GM12878 (cell line): ENCODE results near the gene GTSE1. TPM values are rescaled to one million over a fixed set of nuclear protein-coding genes. Genes with fewer than 3 reads are reported as not detected.

Experiments
- ATAC-seq: fragments of 200-7000 bp; cut with Tn5 transposase; 3 replicates; pipeline ENCODE4 v1.9.1; 2020; ENCODE audit warnings: mild to moderate bottlenecking, moderate library complexity
- BruUV-seq: library from RNA; stranded (reverse); fragments of 400-500 nt; replicated peaks from 2 replicates; lab custom pipeline; 2021; lab: Mats Ljungman, UMichigan
- CTCF ChIA-PET: fragments of 300-600 bp; sonication (Branson Sonifier 250); formaldehyde crosslinking; extraction: SDS; loops from one replicate; lab custom pipeline; 2021; ENCODE audit warnings: inconsistent platforms; lab: Yijun Ruan, JAX
- POLR2A ChIA-PET: fragments of 350-600 bp; formaldehyde crosslinking; extraction: SDS; loops from one replicate; lab custom pipeline; 2021; ENCODE audit warnings: inconsistent platforms; lab: Charles Lee
- RAD21 ChIA-PET: fragments of 300-600 bp; sonication (Branson Sonifier 250); formaldehyde crosslinking; loops from one replicate; lab custom pipeline; 2023; ENCODE audit warnings: antibody characterized with exemption; ENCODE audit not compliant: unreplicated experiment; lab: Charles Lee
- SMC1A ChIA-PET: fragments of 300-600 bp; sonication (Branson Sonifier 250); formaldehyde crosslinking; loops from one replicate; lab custom pipeline; 2023; ENCODE audit not compliant: unreplicated experiment, uncharacterized antibody; lab: Charles Lee
- DNase-seq: peaks from one replicate; pipeline ENCODE4 v3.0.0-alpha.2; 2011; ENCODE audit warnings: low read depth, low spot score
- FAIRE-seq: peaks from 3 replicates; lab custom pipeline; 2011; peaks lifted over from hg19 to GRCh38; lab: Jason Lieb, UNC
- H2AFZ ChIP-seq: 2 replicates; pipeline ENCODE4 v1.6.0; 2011; ENCODE audit warnings: low read depth, low read length, control low read depth; ENCODE audit not compliant: control insufficient read depth
- H3K27ac ChIP-seq: 2 replicates; pipeline ENCODE4 v1.5.1; 2011; ENCODE audit warnings: control low read depth; ENCODE audit not compliant: control insufficient read depth, insufficient read depth
- H3K27me3 ChIP-seq, 2 experiments: replicated peaks in 1 of 2; 2 replicates each; pipeline versions ENCODE4 v1.6.0 to v1.6.1; 2011; ENCODE audit warnings: low read length in 1 of 2; ENCODE audit not compliant: control insufficient read depth in 2 of 2, insufficient read depth in 2 of 2
- H3K36me3 ChIP-seq, 2 experiments: 2 replicates each; pipeline ENCODE4 v1.5.1; 2011; ENCODE audit warnings: low read length in 1 of 2; ENCODE audit not compliant: control insufficient read depth in 2 of 2, insufficient read depth in 2 of 2
- H3K4me1 ChIP-seq: 2 replicates; pipeline ENCODE4 v1.6.1; 2011; ENCODE audit warnings: mild to moderate bottlenecking, low read length, moderate library complexity, mixed read lengths; ENCODE audit not compliant: control insufficient read depth, insufficient read depth
- H3K4me2 ChIP-seq: 2 replicates; pipeline ENCODE4 v1.6.0; 2011; ENCODE audit warnings: control low read depth; ENCODE audit not compliant: control insufficient read depth, insufficient read depth
- H3K4me3 ChIP-seq: fragments of 200-600 bp; sonication (generic); 2 replicates; pipeline ENCODE4 v1.5.1; 2016
- H3K79me2 ChIP-seq: 2 replicates; pipeline ENCODE4 v1.6.0; 2011; ENCODE audit warnings: low read length; ENCODE audit not compliant: control insufficient read depth, insufficient read depth
- H3K9ac ChIP-seq: 2 replicates; pipeline ENCODE4 v1.8.0; 2011; ENCODE audit warnings: low read length, control low read depth, mixed read lengths; ENCODE audit not compliant: control insufficient read depth, insufficient read depth
- H3K9me3 ChIP-seq: replicated peaks from 3 replicates; pipeline ENCODE4 v1.5.1; 2011; ENCODE audit warnings: mild to moderate bottlenecking, low read length; ENCODE audit not compliant: control insufficient read depth, insufficient read depth
- H4K20me1 ChIP-seq: 2 replicates; pipeline ENCODE4 v1.6.0; 2011; ENCODE audit not compliant: control insufficient read depth, insufficient read depth
- CBFB ChIP-seq: IDR thresholded peaks from 2 replicates; pipeline ENCODE4 v1.6.1; 2016; ENCODE audit warnings: antibody characterized with exemption, low read depth
- ESRRA ChIP-seq: IDR thresholded peaks from 2 replicates; pipeline ENCODE4 v1.6.1; 2012; ENCODE audit warnings: mild to moderate bottlenecking, low read length, improper control_type of control experiment
- HDAC2 ChIP-seq: fragments of 200-600 bp; sonication (generic); IDR thresholded peaks from 2 replicates; pipeline ENCODE4 v1.6.1; 2017
- MTA3 ChIP-seq: IDR thresholded peaks from 2 replicates; pipeline ENCODE4 v1.6.1; 2012; ENCODE audit warnings: low read length, inconsistent platforms, borderline replicate concordance
- NBN ChIP-seq: fragments of 450-650 bp; IDR thresholded peaks from 2 replicates; pipeline ENCODE4 v1.6.1; 2016
- STAT1 ChIP-seq: fragments of 450-650 bp; conservative IDR thresholded peaks from 2 replicates; pipeline ENCODE4 v1.6.1; 2014; ENCODE audit warnings: antibody characterized with exemption, mild to moderate bottlenecking
- TARDBP ChIP-seq: IDR thresholded peaks from 2 replicates; pipeline ENCODE4 v1.6.1; 2016; ENCODE audit warnings: borderline replicate concordance
- TCF12 ChIP-seq: IDR thresholded peaks from 2 replicates; pipeline ENCODE4 v1.6.1; 2011; ENCODE audit warnings: low read depth, mild to moderate bottlenecking, low read length
- ZNF384 ChIP-seq: IDR thresholded peaks from 2 replicates; pipeline ENCODE4 v1.6.1; 2012; ENCODE audit warnings: low read depth, mild to moderate bottlenecking, low read length, improper control_type of control experiment, borderline replicate concordance
- WGBS: methylation state at CpG from one replicate; pipeline ENCODE4 v1.1.6; 2016; ENCODE audit warnings: low lambda C conversion rate; ENCODE audit not compliant: insufficient replicate concordance, insufficient coverage; ENCODE audit errors: missing lambda C conversion rate; 5-methylcytosine and 5-hydroxymethylcytosine counted together
- in situ Hi-C: fragments of 300-500 bp; cut with MboI; formaldehyde crosslinking; loops from 9 replicates; pipeline ENCODE4 v1.14.3; 2018; ENCODE audit warnings: mixed read lengths
- intact Hi-C: fragments of 100-400 bp; cut with micrococcal nuclease; formaldehyde crosslinking; loops from one replicate; pipeline ENCODE4 v1.14.2; 2022; ENCODE audit not compliant: unreplicated experiment
- polyA plus RNA-seq, 11 experiments: library from polyadenylated mRNA; depleted of rRNA in 4 of 11; unstranded in 6 of 11; stranded (reverse) in 5 of 11; fragments of >200 nt; fragmentation: Nextera tagmentation in 4 of 11; fragmentation: Illumina TruSeq in 1 of 11; extraction: Ambion mirVana in 4 of 11; extraction: Trizol in 1 of 11; gene quantifications; 1 replicate in 1 of 11; 2 replicates in 10 of 11; pipeline versions ENCODE4 v1.2.1 to v1.2.3, GENCODE V29; 2011 to 2016; ENCODE audit warnings: inconsistent platforms in 2 of 11, missing spikeins in 2 of 11, low read depth in 1 of 11
- total RNA-seq, 4 experiments: library from RNA; depleted of rRNA in 3 of 4; stranded (reverse); fragments of >200 nt in 3 of 4; fragmentation: Illumina TruSeq in 1 of 4; extraction: Trizol in 1 of 4; gene quantifications; 2 replicates each; pipeline versions ENCODE4 v1.2.1 to v1.2.3, GENCODE V29; 2013 to 2021
- TF ChIP-seq, protein P1 (sequence below): IDR thresholded peaks from 2 replicates; pipeline ENCODE4 v1.6.1; 2012; ENCODE audit warnings: low read length, inconsistent platforms
- TF ChIP-seq, protein P2 (sequence below): fragments of 450-650 bp; IDR thresholded peaks from 2 replicates; pipeline ENCODE4 v1.6.1; 2016; ENCODE audit warnings: mild to moderate bottlenecking, moderate library complexity, borderline replicate concordance
- TF ChIP-seq, protein P3 (sequence below): fragments of 450-650 bp; IDR thresholded peaks from 2 replicates; pipeline ENCODE4 v1.6.1; 2017; ENCODE audit warnings: mild to moderate bottlenecking, moderate library complexity
- TF ChIP-seq, protein P4 (sequence below): fragments of 450-650 bp; conservative IDR thresholded peaks from 2 replicates; pipeline ENCODE4 v1.6.1; 2017; ENCODE audit warnings: mild to moderate bottlenecking, moderate library complexity

The GTSE1 gene
- total and polyA plus RNA-seq, 10 of the 15 experiments (the other 5 are each of a cell fraction or from before 2014, with no cell fraction given) = 6.6 to 46.2 (median 32.3) TPM

DNA sequence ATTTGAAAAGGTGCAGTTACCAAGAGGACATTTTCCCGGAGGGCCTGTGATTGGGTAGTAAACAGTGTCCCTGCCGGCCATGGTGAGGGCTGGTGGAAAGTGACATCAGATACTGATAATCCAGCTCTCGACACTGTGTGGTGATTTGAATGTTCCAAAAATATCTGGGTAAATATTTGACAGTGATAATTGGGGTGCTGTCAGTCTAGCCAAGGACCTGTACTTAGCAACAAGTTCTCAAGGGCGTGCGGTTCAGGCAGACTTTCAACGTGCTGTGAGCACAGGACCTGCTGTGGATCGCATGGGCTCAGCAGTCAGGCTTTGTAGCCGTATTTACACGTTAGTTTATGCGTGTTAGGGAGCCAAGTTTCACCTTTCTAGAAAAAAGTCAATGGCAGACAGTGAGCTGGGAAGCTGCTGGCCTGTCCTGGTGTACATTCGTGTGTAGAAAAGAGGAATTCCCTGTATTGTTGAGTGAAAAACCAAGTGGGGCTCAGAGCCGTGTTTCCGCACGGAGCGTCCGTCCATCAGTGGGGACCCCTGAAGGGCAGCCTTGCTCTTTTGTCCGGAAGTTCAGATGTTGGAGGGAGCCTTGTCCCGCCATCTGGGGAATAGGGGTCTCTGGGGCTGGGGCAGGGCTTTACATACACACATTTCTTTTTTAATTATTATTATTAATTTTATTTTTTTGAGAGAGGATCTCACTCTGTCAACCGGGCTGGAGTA, 50.2 kb downstream of the GTSE1 start:
- Histone ChIP-seq H4K20me1 (no peaks in the 10 kb centered on the region), H2AFZ (no peak overlapping the region), H3K79me2 (no peaks in the 10 kb centered on the region), H3K4me2 (no peak overlapping the region), H3K27ac (no peak overlapping the region), H3K4me3 (no peak overlapping the region), H3K4me1 (no peaks in the 10 kb centered on the region), H3K9ac (no peak overlapping the region), H3K27me3 (no peaks in the 10 kb centered on the region), H3K9me3 (no peaks in the 10 kb centered on the region), H3K36me3 (peaks cover 32 to 34% of the 10 kb centered on the region in 2 experiments)
- no TSS peak for BruUV-seq
- no peak for ATAC-seq
- CTCF ChIA-PET = no interaction called here
- in situ Hi-C loops = no loop called here
- no peak for DNase-seq
- WGBS = 93% methylated on average over 19 of the region's 19 CpGs
- POLR2A ChIA-PET = interaction anchor here (0.6 kb wide), 1 partner anchor 116 kb away, joined by 4 read pairs; no protein-coding TSS in a partner anchor
- RAD21 ChIA-PET = no interaction called here
- FAIRE-seq = no peak
- SMC1A ChIA-PET = interaction anchor here (1.0 kb wide), 1 partner anchor 9 kb away, joined by 4 read pairs; no protein-coding TSS in a partner anchor
- intact Hi-C loops = no loop called here
- TF ChIP-seq NBN (no peak), MTA3 (no peak), CBFB (no peak), STAT1 (no peak), ESRRA (no peak), HDAC2 (no peak), ZNF384 (no peak), TCF12 (no peak), TARDBP (no peak)
- TF ChIP-seq, protein P1, sequence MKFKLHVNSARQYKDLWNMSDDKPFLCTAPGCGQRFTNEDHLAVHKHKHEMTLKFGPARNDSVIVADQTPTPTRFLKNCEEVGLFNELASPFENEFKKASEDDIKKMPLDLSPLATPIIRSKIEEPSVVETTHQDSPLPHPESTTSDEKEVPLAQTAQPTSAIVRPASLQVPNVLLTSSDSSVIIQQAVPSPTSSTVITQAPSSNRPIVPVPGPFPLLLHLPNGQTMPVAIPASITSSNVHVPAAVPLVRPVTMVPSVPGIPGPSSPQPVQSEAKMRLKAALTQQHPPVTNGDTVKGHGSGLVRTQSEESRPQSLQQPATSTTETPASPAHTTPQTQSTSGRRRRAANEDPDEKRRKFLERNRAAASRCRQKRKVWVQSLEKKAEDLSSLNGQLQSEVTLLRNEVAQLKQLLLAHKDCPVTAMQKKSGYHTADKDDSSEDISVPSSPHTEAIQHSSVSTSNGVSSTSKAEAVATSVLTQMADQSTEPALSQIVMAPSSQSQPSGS = no peak
- TF ChIP-seq, protein P2, sequence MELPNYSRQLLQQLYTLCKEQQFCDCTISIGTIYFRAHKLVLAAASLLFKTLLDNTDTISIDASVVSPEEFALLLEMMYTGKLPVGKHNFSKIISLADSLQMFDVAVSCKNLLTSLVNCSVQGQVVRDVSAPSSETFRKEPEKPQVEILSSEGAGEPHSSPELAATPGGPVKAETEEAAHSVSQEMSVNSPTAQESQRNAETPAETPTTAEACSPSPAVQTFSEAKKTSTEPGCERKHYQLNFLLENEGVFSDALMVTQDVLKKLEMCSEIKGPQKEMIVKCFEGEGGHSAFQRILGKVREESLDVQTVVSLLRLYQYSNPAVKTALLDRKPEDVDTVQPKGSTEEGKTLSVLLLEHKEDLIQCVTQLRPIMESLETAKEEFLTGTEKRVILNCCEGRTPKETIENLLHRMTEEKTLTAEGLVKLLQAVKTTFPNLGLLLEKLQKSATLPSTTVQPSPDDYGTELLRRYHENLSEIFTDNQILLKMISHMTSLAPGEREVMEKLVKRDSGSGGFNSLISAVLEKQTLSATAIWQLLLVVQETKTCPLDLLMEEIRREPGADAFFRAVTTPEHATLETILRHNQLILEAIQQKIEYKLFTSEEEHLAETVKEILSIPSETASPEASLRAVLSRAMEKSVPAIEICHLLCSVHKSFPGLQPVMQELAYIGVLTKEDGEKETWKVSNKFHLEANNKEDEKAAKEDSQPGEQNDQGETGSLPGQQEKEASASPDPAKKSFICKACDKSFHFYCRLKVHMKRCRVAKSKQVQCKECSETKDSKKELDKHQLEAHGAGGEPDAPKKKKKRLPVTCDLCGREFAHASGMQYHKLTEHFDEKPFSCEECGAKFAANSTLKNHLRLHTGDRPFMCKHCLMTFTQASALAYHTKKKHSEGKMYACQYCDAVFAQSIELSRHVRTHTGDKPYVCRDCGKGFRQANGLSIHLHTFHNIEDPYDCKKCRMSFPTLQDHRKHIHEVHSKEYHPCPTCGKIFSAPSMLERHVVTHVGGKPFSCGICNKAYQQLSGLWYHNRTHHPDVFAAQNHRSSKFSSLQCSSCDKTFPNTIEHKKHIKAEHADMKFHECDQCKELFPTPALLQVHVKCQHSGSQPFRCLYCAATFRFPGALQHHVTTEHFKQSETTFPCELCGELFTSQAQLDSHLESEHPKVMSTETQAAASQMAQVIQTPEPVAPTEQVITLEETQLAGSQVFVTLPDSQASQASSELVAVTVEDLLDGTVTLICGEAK = no peak
- TF ChIP-seq, protein P3, sequence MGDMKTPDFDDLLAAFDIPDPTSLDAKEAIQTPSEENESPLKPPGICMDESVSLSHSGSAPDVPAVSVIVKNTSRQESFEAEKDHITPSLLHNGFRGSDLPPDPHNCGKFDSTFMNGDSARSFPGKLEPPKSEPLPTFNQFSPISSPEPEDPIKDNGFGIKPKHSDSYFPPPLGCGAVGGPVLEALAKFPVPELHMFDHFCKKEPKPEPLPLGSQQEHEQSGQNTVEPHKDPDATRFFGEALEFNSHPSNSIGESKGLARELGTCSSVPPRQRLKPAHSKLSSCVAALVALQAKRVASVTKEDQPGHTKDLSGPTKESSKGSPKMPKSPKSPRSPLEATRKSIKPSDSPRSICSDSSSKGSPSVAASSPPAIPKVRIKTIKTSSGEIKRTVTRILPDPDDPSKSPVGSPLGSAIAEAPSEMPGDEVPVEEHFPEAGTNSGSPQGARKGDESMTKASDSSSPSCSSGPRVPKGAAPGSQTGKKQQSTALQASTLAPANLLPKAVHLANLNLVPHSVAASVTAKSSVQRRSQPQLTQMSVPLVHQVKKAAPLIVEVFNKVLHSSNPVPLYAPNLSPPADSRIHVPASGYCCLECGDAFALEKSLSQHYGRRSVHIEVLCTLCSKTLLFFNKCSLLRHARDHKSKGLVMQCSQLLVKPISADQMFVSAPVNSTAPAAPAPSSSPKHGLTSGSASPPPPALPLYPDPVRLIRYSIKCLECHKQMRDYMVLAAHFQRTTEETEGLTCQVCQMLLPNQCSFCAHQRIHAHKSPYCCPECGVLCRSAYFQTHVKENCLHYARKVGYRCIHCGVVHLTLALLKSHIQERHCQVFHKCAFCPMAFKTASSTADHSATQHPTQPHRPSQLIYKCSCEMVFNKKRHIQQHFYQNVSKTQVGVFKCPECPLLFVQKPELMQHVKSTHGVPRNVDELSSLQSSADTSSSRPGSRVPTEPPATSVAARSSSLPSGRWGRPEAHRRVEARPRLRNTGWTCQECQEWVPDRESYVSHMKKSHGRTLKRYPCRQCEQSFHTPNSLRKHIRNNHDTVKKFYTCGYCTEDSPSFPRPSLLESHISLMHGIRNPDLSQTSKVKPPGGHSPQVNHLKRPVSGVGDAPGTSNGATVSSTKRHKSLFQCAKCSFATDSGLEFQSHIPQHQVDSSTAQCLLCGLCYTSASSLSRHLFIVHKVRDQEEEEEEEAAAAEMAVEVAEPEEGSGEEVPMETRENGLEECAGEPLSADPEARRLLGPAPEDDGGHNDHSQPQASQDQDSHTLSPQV = no peak
- TF ChIP-seq, protein P4, sequence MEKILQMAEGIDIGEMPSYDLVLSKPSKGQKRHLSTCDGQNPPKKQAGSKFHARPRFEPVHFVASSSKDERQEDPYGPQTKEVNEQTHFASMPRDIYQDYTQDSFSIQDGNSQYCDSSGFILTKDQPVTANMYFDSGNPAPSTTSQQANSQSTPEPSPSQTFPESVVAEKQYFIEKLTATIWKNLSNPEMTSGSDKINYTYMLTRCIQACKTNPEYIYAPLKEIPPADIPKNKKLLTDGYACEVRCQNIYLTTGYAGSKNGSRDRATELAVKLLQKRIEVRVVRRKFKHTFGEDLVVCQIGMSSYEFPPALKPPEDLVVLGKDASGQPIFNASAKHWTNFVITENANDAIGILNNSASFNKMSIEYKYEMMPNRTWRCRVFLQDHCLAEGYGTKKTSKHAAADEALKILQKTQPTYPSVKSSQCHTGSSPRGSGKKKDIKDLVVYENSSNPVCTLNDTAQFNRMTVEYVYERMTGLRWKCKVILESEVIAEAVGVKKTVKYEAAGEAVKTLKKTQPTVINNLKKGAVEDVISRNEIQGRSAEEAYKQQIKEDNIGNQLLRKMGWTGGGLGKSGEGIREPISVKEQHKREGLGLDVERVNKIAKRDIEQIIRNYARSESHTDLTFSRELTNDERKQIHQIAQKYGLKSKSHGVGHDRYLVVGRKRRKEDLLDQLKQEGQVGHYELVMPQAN = no peak
